ENCODE measurements around the gene PDXK. TPM values are rescaled to one million over a fixed set of nuclear protein-coding genes. Genes with fewer than 3 reads are reported as not detected.
A peak's percentile ranks its signal among the peaks of the same experiment; 100 is the strongest.

PDXK gene
- total RNA-seq, 1 experiment from 2014 or later: 276 TPM

GRCh38 chr21:43771698-43772424 is 52.9 kb downstream of the PDXK start:
- BruUV-seq (replicated peaks): no TSS peak
- Histone ChIP-seq H3K4me3 (ENCODE audit: low read depth, low read length) (no peak overlapping the region), H3K9me3 (no peaks in the 10 kb centered on the region), H3K36me3 (ENCODE audit: control insufficient read depth, insufficient read depth, low read length) (peaks cover 2% of the 10 kb centered on the region), H3K27me3 (replicated peaks; ENCODE audit: control insufficient read depth, insufficient read depth, low read length) (no peaks in the 10 kb centered on the region), H3K4me1 (peaks cover 20% of the 10 kb centered on the region)
- H3K27ac Mint-ChIP-seq (ENCODE audit: unreplicated experiment): peak overlapping the region; percentile 11
- TF ChIP-seq CTCF (IDR thresholded peaks at IDR 0.05; ENCODE audit: insufficient read depth in 1 of 2, low read depth in 1 of 2, low read length in 1 of 2, severe bottlenecking in 1 of 2, unreplicated experiment in 1 of 2): no peak
- no peak for DNase-seq
- H3K9me3 Mint-ChIP-seq (ENCODE audit: unreplicated experiment): no peaks in the 10 kb centered on the region
- H3K36me3 Mint-ChIP-seq (ENCODE audit: insufficient read depth, unreplicated experiment): peaks cover 76% of the 10 kb centered on the region
- peaks cover 20% of the 10 kb centered on the region for H3K4me1 Mint-ChIP-seq (ENCODE audit: low read depth, unreplicated experiment)
- H3K27me3 Mint-ChIP-seq (ENCODE audit: insufficient read depth, unreplicated experiment): no peaks in the 10 kb centered on the region
- ChIA-PET CTCF (no interaction called here), POLR2A (no interaction called here)
- no peak overlapping the region for H3K4me3 Mint-ChIP-seq (ENCODE audit: unreplicated experiment)
- intact Hi-C loops (cut with micrococcal nuclease; ENCODE audit: unreplicated experiment): no loop called here

GRCh38 chr21:43772425-43772821 is 53.5 kb downstream of the PDXK start:
- H3K36me3 ChIP-seq (ENCODE audit: control insufficient read depth, insufficient read depth, low read length): peaks cover 2% of the 10 kb centered on the region
- DNase-seq: no peak
- POLR2A ChIA-PET: no interaction called here
- no peaks in the 10 kb centered on the region for H3K27me3 ChIP-seq (replicated peaks; ENCODE audit: control insufficient read depth, insufficient read depth, low read length)
- Mint-ChIP-seq H3K27me3 (ENCODE audit: insufficient read depth, unreplicated experiment) (no peaks in the 10 kb centered on the region), H3K9me3 (ENCODE audit: unreplicated experiment) (no peaks in the 10 kb centered on the region), H3K4me3 (ENCODE audit: unreplicated experiment) (no peak overlapping the region), H3K4me1 (ENCODE audit: low read depth, unreplicated experiment) (peaks cover 17% of the 10 kb centered on the region), H3K36me3 (ENCODE audit: insufficient read depth, unreplicated experiment) (peaks cover 70% of the 10 kb centered on the region), H3K27ac (ENCODE audit: unreplicated experiment) (no peak overlapping the region)
- peaks cover 15% of the 10 kb centered on the region for H3K4me1 ChIP-seq
- BruUV-seq (replicated peaks): no TSS peak
- TF ChIP-seq CTCF (IDR thresholded peaks at IDR 0.05; ENCODE audit: insufficient read depth in 1 of 2, low read depth in 1 of 2, low read length in 1 of 2, severe bottlenecking in 1 of 2, unreplicated experiment in 1 of 2): no peak
- CTCF ChIA-PET: no interaction called here
- no peak overlapping the region for H3K4me3 ChIP-seq (ENCODE audit: low read depth, low read length)
- no peaks in the 10 kb centered on the region for H3K9me3 ChIP-seq
- intact Hi-C loops (cut with micrococcal nuclease; ENCODE audit: unreplicated experiment): no loop called here

DNA sequence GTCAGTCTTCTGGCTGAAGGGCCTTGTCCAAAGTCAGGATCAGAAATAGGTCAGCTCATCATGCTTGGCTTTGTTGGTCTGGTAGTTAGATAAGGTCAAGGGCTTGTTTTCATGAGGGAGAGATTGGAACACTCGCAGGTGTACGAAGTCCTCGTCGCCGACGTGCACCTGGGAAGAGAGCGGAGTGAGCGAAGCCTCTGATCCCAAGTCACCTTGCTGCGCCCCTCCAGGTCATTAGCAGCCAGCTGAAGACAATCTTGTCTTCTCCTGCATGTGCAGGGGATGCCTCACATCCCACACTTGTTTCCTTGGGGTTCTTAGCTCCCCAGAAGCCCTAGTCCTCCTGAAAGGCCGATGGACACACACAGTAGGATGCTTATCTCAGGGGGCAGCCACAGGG is 55.2 kb downstream of the PDXK start:
- no peaks in the 10 kb centered on the region for H3K27me3 Mint-ChIP-seq (ENCODE audit: insufficient read depth, unreplicated experiment)
- no peaks in the 10 kb centered on the region for H3K4me1 ChIP-seq
- no peak overlapping the region for H3K27ac Mint-ChIP-seq (ENCODE audit: unreplicated experiment)
- TF ChIP-seq CTCF (IDR thresholded peaks at IDR 0.05; ENCODE audit: insufficient read depth in 1 of 2, low read depth in 1 of 2, low read length in 1 of 2, severe bottlenecking in 1 of 2, unreplicated experiment in 1 of 2): no peak
- no TSS peak for BruUV-seq (replicated peaks)
- intact Hi-C loops (cut with micrococcal nuclease; ENCODE audit: unreplicated experiment): no loop called here
- DNase-seq: no peak
- H3K4me3 ChIP-seq (ENCODE audit: low read depth, low read length): no peak overlapping the region
- no peaks in the 10 kb centered on the region for H3K9me3 Mint-ChIP-seq (ENCODE audit: unreplicated experiment)
- H3K4me3 Mint-ChIP-seq (ENCODE audit: unreplicated experiment): peak overlapping the region; percentile 95
- H3K4me1 Mint-ChIP-seq (ENCODE audit: low read depth, unreplicated experiment): no peaks in the 10 kb centered on the region
- no peaks in the 10 kb centered on the region for H3K9me3 ChIP-seq
- no peaks in the 10 kb centered on the region for H3K27me3 ChIP-seq (replicated peaks; ENCODE audit: control insufficient read depth, insufficient read depth, low read length)
- ChIA-PET CTCF (no interaction called here), POLR2A (no interaction called here)
- peaks cover 53% of the 10 kb centered on the region for H3K36me3 Mint-ChIP-seq (ENCODE audit: insufficient read depth, unreplicated experiment)
- peaks cover 2% of the 10 kb centered on the region for H3K36me3 ChIP-seq (ENCODE audit: control insufficient read depth, insufficient read depth, low read length)

Measured in Caco-2 (cell line).